ENCODE measurements around the gene EGLN3. TPM values are rescaled to one million over a fixed set of nuclear protein-coding genes. Genes with fewer than 3 reads are reported as not detected.
A peak's percentile ranks its signal among the peaks of the same experiment; 100 is the strongest.

Gene EGLN3
- total and polyA plus RNA-seq, 2 of the 13 experiments (the other 11 are each of a cell fraction or from before 2014, with no cell fraction given): 0.18 to 27.3 TPM

DNA sequence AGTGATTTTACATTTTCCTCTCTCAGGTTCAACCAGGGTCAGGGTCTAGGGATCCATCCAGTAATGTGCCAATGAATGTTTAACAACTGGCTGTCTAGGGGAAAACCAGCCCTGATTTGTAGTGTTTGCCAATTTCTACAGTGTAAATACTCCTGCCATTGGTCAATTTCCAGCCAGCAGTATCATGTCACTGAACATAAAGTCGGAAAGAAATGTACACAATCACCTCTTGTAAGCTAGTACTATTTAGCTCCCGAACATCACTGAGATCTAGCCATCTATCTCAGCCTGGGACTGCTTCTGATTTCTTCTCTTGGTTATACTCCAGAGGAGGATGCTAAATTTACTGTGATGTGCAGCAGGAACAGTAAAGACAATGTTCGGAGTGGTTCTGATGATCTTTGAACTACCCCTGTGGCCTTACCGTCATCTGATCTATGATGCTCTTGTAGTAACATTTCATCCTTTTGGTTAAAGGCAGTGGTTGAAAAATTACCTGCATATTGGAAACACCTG is 36.7 kb upstream of the EGLN3 start (continued):
- TF ChIP-seq BCL6 (CRISPR knock-in tag; IDR thresholded peaks at IDR 0.05) (peak; percentile 87), YEATS2 (CRISPR knock-in tag; IDR thresholded peaks at IDR 0.05; ENCODE audit: borderline replicate concordance) (peak; percentile 9; the same call in 1 of the 2 replicates), ZNF615 (CRISPR knock-in tag; IDR thresholded peaks at IDR 0.05; ENCODE audit: borderline replicate concordance) (no peak), JUND (CRISPR knock-in tag; IDR thresholded peaks at IDR 0.05) (0 out of 2 replicates have a peak, but pooled peaks have one; percentile 23), THYN1 (CRISPR knock-in tag; IDR thresholded peaks at IDR 0.05; ENCODE audit: borderline replicate concordance, low read depth) (no peak), IKZF4 (CRISPR knock-in tag; IDR thresholded peaks at IDR 0.05; ENCODE audit: borderline replicate concordance, low read depth, not compliant biosample characterization) (no peak), ZNF577 (CRISPR knock-in tag; IDR thresholded peaks at IDR 0.05; ENCODE audit: borderline replicate concordance, low read depth) (no peak)
- TF ChIP-seq, protein P1, sequence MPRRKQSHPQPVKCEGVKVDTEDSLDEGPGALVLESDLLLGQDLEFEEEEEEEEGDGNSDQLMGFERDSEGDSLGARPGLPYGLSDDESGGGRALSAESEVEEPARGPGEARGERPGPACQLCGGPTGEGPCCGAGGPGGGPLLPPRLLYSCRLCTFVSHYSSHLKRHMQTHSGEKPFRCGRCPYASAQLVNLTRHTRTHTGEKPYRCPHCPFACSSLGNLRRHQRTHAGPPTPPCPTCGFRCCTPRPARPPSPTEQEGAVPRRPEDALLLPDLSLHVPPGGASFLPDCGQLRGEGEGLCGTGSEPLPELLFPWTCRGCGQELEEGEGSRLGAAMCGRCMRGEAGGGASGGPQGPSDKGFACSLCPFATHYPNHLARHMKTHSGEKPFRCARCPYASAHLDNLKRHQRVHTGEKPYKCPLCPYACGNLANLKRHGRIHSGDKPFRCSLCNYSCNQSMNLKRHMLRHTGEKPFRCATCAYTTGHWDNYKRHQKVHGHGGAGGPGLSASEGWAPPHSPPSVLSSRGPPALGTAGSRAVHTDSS (CRISPR knock-in tag; conservative IDR thresholded peaks at IDR 0.05): no peak
- TF ChIP-seq, protein P2, sequence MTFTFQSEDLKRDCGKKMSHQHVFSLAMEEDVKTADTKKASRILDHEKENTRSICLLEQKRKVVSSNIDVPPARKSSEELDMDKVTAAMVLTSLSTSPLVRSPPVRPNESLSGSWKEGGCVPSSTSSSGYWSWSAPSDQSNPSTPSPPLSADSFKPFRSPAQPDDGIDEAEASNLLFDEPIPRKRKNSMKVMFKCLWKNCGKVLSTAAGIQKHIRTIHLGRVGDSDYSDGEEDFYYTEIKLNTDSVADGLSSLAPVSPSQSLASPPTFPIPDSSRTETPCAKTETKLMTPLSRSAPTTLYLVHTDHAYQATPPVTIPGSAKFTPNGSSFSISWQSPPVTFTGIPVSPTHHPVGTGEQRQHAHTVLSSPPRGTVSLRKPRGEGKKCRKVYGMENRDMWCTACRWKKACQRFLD (CRISPR knock-in tag; IDR thresholded peaks at IDR 0.05; ENCODE audit: borderline replicate concordance): no peak
- TF ChIP-seq, protein P3, sequence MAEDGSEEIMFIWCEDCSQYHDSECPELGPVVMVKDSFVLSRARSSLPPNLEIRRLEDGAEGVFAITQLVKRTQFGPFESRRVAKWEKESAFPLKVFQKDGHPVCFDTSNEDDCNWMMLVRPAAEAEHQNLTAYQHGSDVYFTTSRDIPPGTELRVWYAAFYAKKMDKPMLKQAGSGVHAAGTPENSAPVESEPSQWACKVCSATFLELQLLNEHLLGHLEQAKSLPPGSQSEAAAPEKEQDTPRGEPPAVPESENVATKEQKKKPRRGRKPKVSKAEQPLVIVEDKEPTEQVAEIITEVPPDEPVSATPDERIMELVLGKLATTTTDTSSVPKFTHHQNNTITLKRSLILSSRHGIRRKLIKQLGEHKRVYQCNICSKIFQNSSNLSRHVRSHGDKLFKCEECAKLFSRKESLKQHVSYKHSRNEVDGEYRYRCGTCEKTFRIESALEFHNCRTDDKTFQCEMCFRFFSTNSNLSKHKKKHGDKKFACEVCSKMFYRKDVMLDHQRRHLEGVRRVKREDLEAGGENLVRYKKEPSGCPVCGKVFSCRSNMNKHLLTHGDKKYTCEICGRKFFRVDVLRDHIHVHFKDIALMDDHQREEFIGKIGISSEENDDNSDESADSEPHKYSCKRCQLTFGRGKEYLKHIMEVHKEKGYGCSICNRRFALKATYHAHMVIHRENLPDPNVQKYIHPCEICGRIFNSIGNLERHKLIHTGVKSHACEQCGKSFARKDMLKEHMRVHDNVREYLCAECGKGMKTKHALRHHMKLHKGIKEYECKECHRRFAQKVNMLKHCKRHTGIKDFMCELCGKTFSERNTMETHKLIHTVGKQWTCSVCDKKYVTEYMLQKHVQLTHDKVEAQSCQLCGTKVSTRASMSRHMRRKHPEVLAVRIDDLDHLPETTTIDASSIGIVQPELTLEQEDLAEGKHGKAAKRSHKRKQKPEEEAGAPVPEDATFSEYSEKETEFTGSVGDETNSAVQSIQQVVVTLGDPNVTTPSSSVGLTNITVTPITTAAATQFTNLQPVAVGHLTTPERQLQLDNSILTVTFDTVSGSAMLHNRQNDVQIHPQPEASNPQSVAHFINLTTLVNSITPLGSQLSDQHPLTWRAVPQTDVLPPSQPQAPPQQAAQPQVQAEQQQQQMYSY (CRISPR knock-in tag; IDR thresholded peaks at IDR 0.05): no peak
- TF ChIP-seq, protein P4, sequence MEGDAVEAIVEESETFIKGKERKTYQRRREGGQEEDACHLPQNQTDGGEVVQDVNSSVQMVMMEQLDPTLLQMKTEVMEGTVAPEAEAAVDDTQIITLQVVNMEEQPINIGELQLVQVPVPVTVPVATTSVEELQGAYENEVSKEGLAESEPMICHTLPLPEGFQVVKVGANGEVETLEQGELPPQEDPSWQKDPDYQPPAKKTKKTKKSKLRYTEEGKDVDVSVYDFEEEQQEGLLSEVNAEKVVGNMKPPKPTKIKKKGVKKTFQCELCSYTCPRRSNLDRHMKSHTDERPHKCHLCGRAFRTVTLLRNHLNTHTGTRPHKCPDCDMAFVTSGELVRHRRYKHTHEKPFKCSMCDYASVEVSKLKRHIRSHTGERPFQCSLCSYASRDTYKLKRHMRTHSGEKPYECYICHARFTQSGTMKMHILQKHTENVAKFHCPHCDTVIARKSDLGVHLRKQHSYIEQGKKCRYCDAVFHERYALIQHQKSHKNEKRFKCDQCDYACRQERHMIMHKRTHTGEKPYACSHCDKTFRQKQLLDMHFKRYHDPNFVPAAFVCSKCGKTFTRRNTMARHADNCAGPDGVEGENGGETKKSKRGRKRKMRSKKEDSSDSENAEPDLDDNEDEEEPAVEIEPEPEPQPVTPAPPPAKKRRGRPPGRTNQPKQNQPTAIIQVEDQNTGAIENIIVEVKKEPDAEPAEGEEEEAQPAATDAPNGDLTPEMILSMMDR (CRISPR knock-in tag; IDR thresholded peaks at IDR 0.05): no peak
- TF ChIP-seq, protein P5, sequence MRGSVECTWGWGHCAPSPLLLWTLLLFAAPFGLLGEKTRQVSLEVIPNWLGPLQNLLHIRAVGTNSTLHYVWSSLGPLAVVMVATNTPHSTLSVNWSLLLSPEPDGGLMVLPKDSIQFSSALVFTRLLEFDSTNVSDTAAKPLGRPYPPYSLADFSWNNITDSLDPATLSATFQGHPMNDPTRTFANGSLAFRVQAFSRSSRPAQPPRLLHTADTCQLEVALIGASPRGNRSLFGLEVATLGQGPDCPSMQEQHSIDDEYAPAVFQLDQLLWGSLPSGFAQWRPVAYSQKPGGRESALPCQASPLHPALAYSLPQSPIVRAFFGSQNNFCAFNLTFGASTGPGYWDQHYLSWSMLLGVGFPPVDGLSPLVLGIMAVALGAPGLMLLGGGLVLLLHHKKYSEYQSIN (CRISPR knock-in tag; IDR thresholded peaks at IDR 0.05; ENCODE audit: borderline replicate concordance): 0 out of 2 replicates have a peak, but pooled peaks have one; percentile 66
- TF ChIP-seq, protein P6, sequence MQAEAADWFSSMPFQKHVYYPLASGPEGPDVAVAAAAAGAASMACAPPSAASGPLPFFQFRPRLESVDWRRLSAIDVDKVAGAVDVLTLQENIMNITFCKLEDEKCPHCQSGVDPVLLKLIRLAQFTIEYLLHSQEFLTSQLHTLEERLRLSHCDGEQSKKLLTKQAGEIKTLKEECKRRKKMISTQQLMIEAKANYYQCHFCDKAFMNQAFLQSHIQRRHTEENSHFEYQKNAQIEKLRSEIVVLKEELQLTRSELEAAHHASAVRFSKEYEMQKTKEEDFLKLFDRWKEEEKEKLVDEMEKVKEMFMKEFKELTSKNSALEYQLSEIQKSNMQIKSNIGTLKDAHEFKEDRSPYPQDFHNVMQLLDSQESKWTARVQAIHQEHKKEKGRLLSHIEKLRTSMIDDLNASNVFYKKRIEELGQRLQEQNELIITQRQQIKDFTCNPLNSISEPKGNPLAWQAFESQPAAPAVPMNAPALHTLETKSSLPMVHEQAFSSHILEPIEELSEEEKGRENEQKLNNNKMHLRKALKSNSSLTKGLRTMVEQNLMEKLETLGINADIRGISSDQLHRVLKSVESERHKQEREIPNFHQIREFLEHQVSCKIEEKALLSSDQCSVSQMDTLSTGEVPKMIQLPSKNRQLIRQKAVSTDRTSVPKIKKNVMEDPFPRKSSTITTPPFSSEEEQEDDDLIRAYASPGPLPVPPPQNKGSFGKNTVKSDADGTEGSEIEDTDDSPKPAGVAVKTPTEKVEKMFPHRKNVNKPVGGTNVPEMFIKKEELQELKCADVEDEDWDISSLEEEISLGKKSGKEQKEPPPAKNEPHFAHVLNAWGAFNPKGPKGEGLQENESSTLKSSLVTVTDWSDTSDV (CRISPR knock-in tag; IDR thresholded peaks at IDR 0.05): no peak
